Gastroesophageal sphincter (tissue), 4 donors: ENCODE measurements around the gene CPXM2. TPM values are rescaled to one million over a fixed set of nuclear protein-coding genes. Genes with fewer than 3 reads are reported as not detected.

Experiments used
- ATAC-seq: fragments of 150-250 bp; one replicate; pipeline ENCODE4 v1.9.1; 2016; ENCODE audit warnings: mild to moderate bottlenecking, moderate library complexity
- H3K27ac ChIP-seq, 4 donors: fragments of 200-600 bp; sonication (generic) in 3 of 4; 1 replicate in 3 of 4; 2 replicates in 1 of 4; pipeline ENCODE4 v1.5.1; 2016 to 2019
- H3K27me3 ChIP-seq: fragments of 200-600 bp; sonication (generic); one replicate; pipeline ENCODE4 v1.5.1; 2019
- H3K36me3 ChIP-seq, 2 donors: fragments of 200-600 bp; sonication (generic); one replicate each; pipeline ENCODE4 v1.5.1; 2019; ENCODE audit warnings: control low read depth in 1 of 2
- H3K4me1 ChIP-seq, 3 donors: fragments of 200-600 bp; sonication (generic); 1 replicate in 2 of 3; 2 replicates in 1 of 3; pipeline ENCODE4 v1.5.1; 2016 to 2019; ENCODE audit warnings: control low read depth in 2 of 3
- H3K4me3 ChIP-seq, 2 donors: fragments of 200-600 bp; sonication (generic); one replicate each; pipeline ENCODE4 v1.5.1; 2019; ENCODE audit warnings: mild to moderate bottlenecking in 1 of 2, moderate library complexity in 1 of 2
- H3K9me3 ChIP-seq, 3 donors: fragments of 200-600 bp; sonication (generic); one replicate each; pipeline ENCODE4 v1.5.1; 2017 to 2019; ENCODE audit warnings: control low read depth in 2 of 3
- EP300 ChIP-seq: sonication (generic); formaldehyde crosslinking; IDR thresholded peaks from one replicate; pipeline ENCODE4 v1.6.1; 2017; ENCODE audit warnings: antibody characterized with exemption, mild to moderate bottlenecking
- POLR2A ChIP-seq, 2 donors: fragments of 450-650 bp; IDR thresholded peaks; one replicate each; pipeline ENCODE4 v1.6.1; 2017; ENCODE audit warnings: antibody characterized with exemption in 2 of 2, mild to moderate bottlenecking in 2 of 2, moderate library complexity in 1 of 2
- POLR2AphosphoS5 ChIP-seq: sonication (generic); formaldehyde crosslinking; IDR thresholded peaks from one replicate; pipeline ENCODE4 v1.6.1; 2017; ENCODE audit warnings: antibody characterized with exemption
- WGBS, 2 donors: methylation state at CpG; one replicate each; pipeline ENCODE4 v1.1.5; 2018; ENCODE audit warnings: low coverage in 1 of 2; 5-methylcytosine and 5-hydroxymethylcytosine counted together
- total RNA-seq, 4 donors: library from RNA; depleted of rRNA; stranded (reverse); fragments of >200 nt; gene quantifications; one replicate each; pipeline ENCODE4 v1.1.0, GENCODE V29; 2016
- TF ChIP-seq, protein P1 (sequence below), 4 experiments: fragments of 200-600 bp in 2 of 4; fragments of 450-650 bp in 2 of 4; sonication (generic) in 1 of 4; IDR thresholded peaks; one replicate each; pipeline ENCODE4 v1.5.1; 2017 to 2019; ENCODE audit warnings: antibody characterized with exemption in 4 of 4, mild to moderate bottlenecking in 2 of 4, moderate library complexity in 2 of 4

Gene CPXM2
- total RNA-seq, 4 donors from 2014 or later, result 57.1 to 165 (median 85.1) TPM

DNA sequence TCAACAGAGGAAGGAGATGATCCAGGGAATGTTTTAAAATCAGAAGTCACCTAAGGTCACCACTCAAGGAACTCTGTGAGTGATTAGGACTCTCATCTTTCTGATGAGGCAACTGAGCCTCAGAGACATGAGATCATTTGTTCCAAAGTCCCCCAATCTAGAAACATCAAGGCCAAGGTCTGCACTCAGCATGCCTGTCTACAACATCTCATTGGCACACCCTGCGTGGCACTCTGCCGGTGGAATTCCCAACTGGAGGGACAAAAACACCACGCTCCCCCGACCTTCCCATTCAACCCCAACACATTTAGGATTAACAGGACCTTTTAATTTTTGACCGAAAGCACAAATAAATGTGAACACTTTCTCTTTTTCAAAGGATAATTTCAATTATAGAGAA is 31.4 kb downstream of the CPXM2 start:
- Histone ChIP-seq H3K27ac (peak overlapping the region in 3 of 4 donors; percentile 63 to 95 (median 88)), H3K4me1 (peaks cover 0 to 83% (median 20%) of the 10 kb centered on the region in 3 donors), H3K9me3 (no peaks in the 10 kb centered on the region), H3K36me3 (peaks cover 0 to 12% of the 10 kb centered on the region in 2 donors), H3K27me3 (no peaks in the 10 kb centered on the region), H3K4me3 (no peak overlapping the region)
- ATAC-seq, result no peak
- TF ChIP-seq, protein P1, sequence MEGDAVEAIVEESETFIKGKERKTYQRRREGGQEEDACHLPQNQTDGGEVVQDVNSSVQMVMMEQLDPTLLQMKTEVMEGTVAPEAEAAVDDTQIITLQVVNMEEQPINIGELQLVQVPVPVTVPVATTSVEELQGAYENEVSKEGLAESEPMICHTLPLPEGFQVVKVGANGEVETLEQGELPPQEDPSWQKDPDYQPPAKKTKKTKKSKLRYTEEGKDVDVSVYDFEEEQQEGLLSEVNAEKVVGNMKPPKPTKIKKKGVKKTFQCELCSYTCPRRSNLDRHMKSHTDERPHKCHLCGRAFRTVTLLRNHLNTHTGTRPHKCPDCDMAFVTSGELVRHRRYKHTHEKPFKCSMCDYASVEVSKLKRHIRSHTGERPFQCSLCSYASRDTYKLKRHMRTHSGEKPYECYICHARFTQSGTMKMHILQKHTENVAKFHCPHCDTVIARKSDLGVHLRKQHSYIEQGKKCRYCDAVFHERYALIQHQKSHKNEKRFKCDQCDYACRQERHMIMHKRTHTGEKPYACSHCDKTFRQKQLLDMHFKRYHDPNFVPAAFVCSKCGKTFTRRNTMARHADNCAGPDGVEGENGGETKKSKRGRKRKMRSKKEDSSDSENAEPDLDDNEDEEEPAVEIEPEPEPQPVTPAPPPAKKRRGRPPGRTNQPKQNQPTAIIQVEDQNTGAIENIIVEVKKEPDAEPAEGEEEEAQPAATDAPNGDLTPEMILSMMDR (IDR thresholded peaks at IDR 0.05), result no peak
- TF ChIP-seq POLR2AphosphoS5 (no peak), EP300 (no peak)
- 92 to 100% methylated on average over 2 to 5 of the region's 5 CpGs for WGBS, 2 donors

DNA sequence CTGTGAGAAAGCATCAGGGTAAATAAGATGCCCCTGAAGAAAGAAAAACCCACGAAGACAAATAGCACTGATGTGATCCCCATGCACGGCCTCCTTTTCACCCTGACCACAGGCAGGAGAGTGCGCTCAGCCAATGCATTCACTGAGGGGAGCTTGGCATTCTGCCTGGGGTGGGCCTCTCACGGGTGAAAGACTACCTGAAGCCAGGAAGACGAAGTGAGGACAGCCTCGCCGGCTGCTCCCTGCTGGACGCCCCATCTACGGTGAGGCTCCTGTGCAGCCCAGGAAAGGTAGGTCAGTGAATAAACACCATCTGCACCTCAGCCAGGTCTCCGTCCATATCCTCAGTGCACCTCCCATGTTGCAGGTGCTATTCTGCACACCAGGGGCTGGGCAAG is 32.0 kb downstream of the CPXM2 start:
- H3K36me3 ChIP-seq, result peaks cover 0 to 12% of the 10 kb centered on the region in 2 donors
- WGBS, 2 donors, result 60 to 81% methylated on average over 3 to 7 of the region's 10 CpGs
- no peaks in the 10 kb centered on the region for H3K9me3 ChIP-seq
- H3K27me3 ChIP-seq, result no peaks in the 10 kb centered on the region
- no peak overlapping the region for H3K4me3 ChIP-seq
- TF ChIP-seq EP300, result no peak
- no peak for TF ChIP-seq POLR2A (IDR thresholded peaks at IDR 0.05)
- TF ChIP-seq, protein P1 (IDR thresholded peaks at IDR 0.05), result no peak
- no peak for TF ChIP-seq POLR2AphosphoS5
- H3K4me1 ChIP-seq, result peaks cover 0 to 83% (median 20%) of the 10 kb centered on the region in 3 donors
- peak overlapping the region; percentile 12 to 95 (median 76) for H3K27ac ChIP-seq
- ATAC-seq, result no peak

DNA sequence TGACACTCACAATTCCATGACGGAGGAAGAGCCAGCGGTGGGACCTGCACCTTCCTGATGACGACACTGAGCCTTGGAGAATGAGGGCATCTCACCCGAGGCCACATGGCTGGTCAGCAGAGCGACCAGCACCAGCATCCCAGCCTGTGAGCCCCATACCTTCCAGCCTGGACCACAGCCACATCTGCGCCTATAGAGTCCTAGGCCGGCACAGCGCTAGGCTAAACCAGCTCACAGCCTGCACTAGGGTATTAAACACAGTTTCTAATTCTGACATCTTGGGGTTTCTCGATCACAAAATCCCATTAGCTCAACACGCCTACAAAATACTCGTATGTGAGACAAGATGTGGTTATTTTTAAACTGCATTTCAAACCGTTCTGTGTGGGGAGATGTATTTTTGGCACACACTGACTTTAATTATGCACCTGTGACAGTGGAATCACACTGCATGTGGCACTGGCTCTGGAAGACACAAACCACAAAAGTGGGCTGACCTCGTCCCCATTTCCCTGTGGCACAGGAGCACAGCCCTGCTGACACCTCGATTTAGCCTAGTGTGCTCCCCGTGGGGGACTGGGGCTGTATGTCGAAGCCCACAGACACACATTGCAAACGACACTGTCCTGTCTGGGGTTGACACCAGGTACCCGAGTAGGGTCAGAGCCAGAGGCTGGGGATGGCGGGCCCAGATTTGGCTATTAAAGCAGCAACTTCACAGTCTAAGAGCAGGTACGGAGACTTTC is 32.5 kb downstream of the CPXM2 start:
- no peak for ATAC-seq
- Histone ChIP-seq H3K36me3 (peaks cover 0 to 12% of the 10 kb centered on the region in 2 donors), H3K27ac (peak overlapping the region; percentile 12 to 95 (median 76)), H3K27me3 (no peaks in the 10 kb centered on the region), H3K9me3 (no peaks in the 10 kb centered on the region), H3K4me3 (no peak overlapping the region), H3K4me1 (peaks cover 0 to 81% (median 15%) of the 10 kb centered on the region in 3 donors)
- TF ChIP-seq POLR2AphosphoS5, result no peak
- no peak for TF ChIP-seq EP300
- TF ChIP-seq POLR2A (IDR thresholded peaks at IDR 0.05), result no peak
- TF ChIP-seq, protein P1 (IDR thresholded peaks at IDR 0.05), result no peak
- WGBS, 2 donors, result 48 to 59% methylated on average over 4 to 9 of the region's 20 CpGs

DNA sequence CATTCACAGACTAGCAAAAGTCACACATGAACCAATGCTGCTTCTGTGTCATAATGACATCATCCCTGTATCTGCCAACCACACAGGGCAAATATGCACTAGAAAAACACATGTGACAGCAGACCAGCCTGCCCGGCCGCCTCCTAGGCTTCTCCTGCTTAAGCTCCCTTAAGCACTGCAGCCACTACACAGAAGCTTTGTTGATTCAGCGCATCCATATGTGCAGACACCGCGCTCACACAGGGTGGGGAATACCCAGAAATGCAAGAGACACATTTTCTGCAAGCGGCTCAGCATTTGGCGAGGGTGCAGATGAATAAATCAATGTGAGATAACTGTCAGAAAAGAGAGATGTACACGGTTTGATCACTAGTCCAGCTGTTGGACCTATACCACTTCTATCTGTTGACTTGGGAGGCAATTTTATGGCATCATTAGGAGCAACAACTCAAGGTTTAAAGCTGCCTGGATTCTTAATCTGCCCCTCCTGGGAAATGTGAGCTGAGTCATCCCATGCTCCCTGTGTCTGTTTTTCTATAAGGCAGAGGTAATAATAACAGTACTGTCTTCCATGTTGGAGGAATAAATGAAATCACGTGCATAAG is 33.4 kb downstream of the CPXM2 start:
- TF ChIP-seq EP300 (no peak), POLR2AphosphoS5 (no peak), POLR2A (IDR thresholded peaks at IDR 0.05) (no peak)
- TF ChIP-seq, protein P1 (IDR thresholded peaks at IDR 0.05), result no peak
- peak overlapping the region; percentile 2 to 95 (median 76) for H3K27ac ChIP-seq

More for the DNA sequence above, 33.4 kb downstream of the CPXM2 start:
- H3K36me3 ChIP-seq, result peaks cover 0 to 12% of the 10 kb centered on the region in 2 donors
- no peak overlapping the region for H3K4me3 ChIP-seq
- no peaks in the 10 kb centered on the region for H3K9me3 ChIP-seq
- H3K27me3 ChIP-seq, result no peaks in the 10 kb centered on the region
- H3K4me1 ChIP-seq, result peaks cover 0 to 72% (median 12%) of the 10 kb centered on the region in 3 donors
- 30 to 65% methylated on average over 2 to 7 of the region's 9 CpGs for WGBS, 2 donors
- peak; percentile 42 for ATAC-seq
